Gastroesophageal sphincter (tissue), 3 donors: ENCODE results near the gene MED23.

ENCODE experiments used
- CTCF ChIP-seq, 4 experiments: fragments of 200-600 bp in 2 of 4; fragments of 450-650 bp in 2 of 4; sonication (generic) in 1 of 4; IDR thresholded peaks; one replicate each; pipeline ENCODE4 v1.5.1; 2017 to 2019; ENCODE audit warnings: antibody characterized with exemption in 4 of 4, mild to moderate bottlenecking in 2 of 4, moderate library complexity in 2 of 4
- EP300 ChIP-seq: sonication (generic); formaldehyde crosslinking; IDR thresholded peaks from one replicate; pipeline ENCODE4 v1.6.1; 2017; ENCODE audit warnings: antibody characterized with exemption, mild to moderate bottlenecking

GRCh38 chr6:131551902-131552301 is 76.1 kb downstream of the MED23 start:
- TF ChIP-seq CTCF (IDR thresholded peaks at IDR 0.05): no peak
- no peak for TF ChIP-seq EP300
